ENCODE data around the gene NOX3.

The NOX3 gene

GRCh38 chr6:155455766-155456165, at the start of gene NOX3:
NOX3 (minus strand) TSS chr6:155455839; CDS start chr6:155455800, 39 bp downstream.
- Histone ChIP-seq H3K9ac (ENCODE audit: insufficient read length) (no peak within 1 kb of the TSS), H3K36me3 (ENCODE audit: insufficient read depth, low read length) (no peaks in the 10 kb centered on the region), H3K4me3 (no peak within 1 kb of the TSS), H3K9me3 (ENCODE audit: low read depth, low read length) (no peaks in the 10 kb centered on the region), H3K27ac (no peak within 1 kb of the TSS)
- DNase-seq (ENCODE audit: low read depth, low spot score) = no peak
- TF ChIP-seq FOXP2 (optimal IDR thresholded peaks at IDR 0.05; ENCODE audit: control extremely low read depth, extremely low read length, insufficient read depth) (no peak), POLR2AphosphoS5 (IDR thresholded peaks at IDR 0.05; ENCODE audit: borderline replicate concordance, low read depth, low read length) (no peak)

- Histone ChIP-seq H3K36me3 (ENCODE audit: insufficient read depth, low read length) (no peaks in the 10 kb centered on the region), H3K9ac (ENCODE audit: insufficient read length) (no peak overlapping the region), H3K9me3 (ENCODE audit: low read depth, low read length) (no peaks in the 10 kb centered on the region), H3K4me3 (peak overlapping the region; percentile 59), H3K27ac (peak overlapping the region; percentile 86)
- no peak for DNase-seq (ENCODE audit: low read depth, low spot score)
- TF ChIP-seq POLR2AphosphoS5 (IDR thresholded peaks at IDR 0.05; ENCODE audit: borderline replicate concordance, low read depth, low read length) (no peak), FOXP2 (optimal IDR thresholded peaks at IDR 0.05; ENCODE audit: control extremely low read depth, extremely low read length, insufficient read depth) (no peak), EZH2 (IDR thresholded peaks at IDR 0.05) (no peak)
Measured at GRCh38 chr6:155504848-155505607, 49.4 kb upstream of the NOX3 start.

GRCh38 chr6:155502393-155502792, 46.8 kb upstream of the NOX3 start:
- DNase-seq (ENCODE audit: low read depth, low spot score) = no peak
- Histone ChIP-seq H3K27ac (no peak overlapping the region), H3K9ac (ENCODE audit: insufficient read length) (no peak overlapping the region), H3K36me3 (ENCODE audit: insufficient read depth, low read length) (no peaks in the 10 kb centered on the region), H3K9me3 (ENCODE audit: low read depth, low read length) (no peaks in the 10 kb centered on the region), H3K4me3 (no peak overlapping the region)
- no peak for TF ChIP-seq FOXP2 (optimal IDR thresholded peaks at IDR 0.05; ENCODE audit: control extremely low read depth, extremely low read length, insufficient read depth)
- TF ChIP-seq EZH2 (IDR thresholded peaks at IDR 0.05) = no peak
- TF ChIP-seq POLR2AphosphoS5 (IDR thresholded peaks at IDR 0.05; ENCODE audit: borderline replicate concordance, low read depth, low read length) = no peak

GRCh38 chr6:155499574-155499973, 43.9 kb upstream of the NOX3 start:
- H3K4me3 ChIP-seq = no peak overlapping the region
- H3K36me3 ChIP-seq (ENCODE audit: insufficient read depth, low read length) = no peaks in the 10 kb centered on the region
- H3K27ac ChIP-seq = no peak overlapping the region
- H3K9ac ChIP-seq (ENCODE audit: insufficient read length) = no peak overlapping the region
- TF ChIP-seq FOXP2 (optimal IDR thresholded peaks at IDR 0.05; ENCODE audit: control extremely low read depth, extremely low read length, insufficient read depth) (no peak), EZH2 (IDR thresholded peaks at IDR 0.05) (no peak), POLR2AphosphoS5 (IDR thresholded peaks at IDR 0.05; ENCODE audit: borderline replicate concordance, low read depth, low read length) (no peak)
- no peaks in the 10 kb centered on the region for H3K9me3 ChIP-seq (ENCODE audit: low read depth, low read length)
- no peak for DNase-seq (ENCODE audit: low read depth, low spot score)

- H3K36me3 ChIP-seq (ENCODE audit: insufficient read depth, low read length) = no peaks in the 10 kb centered on the region
- H3K27ac ChIP-seq = no peak overlapping the region
Measured at GRCh38 chr6:155498370-155498769, 42.7 kb upstream of the NOX3 start.

GRCh38 chr6:155497273-155497672, 41.6 kb upstream of the NOX3 start:
- H3K9me3 ChIP-seq (ENCODE audit: low read depth, low read length) = no peaks in the 10 kb centered on the region
- H3K27ac ChIP-seq = no peak overlapping the region
- TF ChIP-seq EZH2 (IDR thresholded peaks at IDR 0.05) = no peak
- TF ChIP-seq FOXP2 (optimal IDR thresholded peaks at IDR 0.05; ENCODE audit: control extremely low read depth, extremely low read length, insufficient read depth) = no peak
- TF ChIP-seq POLR2AphosphoS5 (IDR thresholded peaks at IDR 0.05; ENCODE audit: borderline replicate concordance, low read depth, low read length) = no peak
- no peak overlapping the region for H3K4me3 ChIP-seq
- H3K9ac ChIP-seq (ENCODE audit: insufficient read length) = no peak overlapping the region
- DNase-seq (ENCODE audit: low read depth, low spot score) = no peak
- no peaks in the 10 kb centered on the region for H3K36me3 ChIP-seq (ENCODE audit: insufficient read depth, low read length)

More at GRCh38 chr6:155498370-155498769, 42.7 kb upstream of the NOX3 start:
- H3K4me3 ChIP-seq = no peak overlapping the region
- DNase-seq (ENCODE audit: low read depth, low spot score) = no peak
- H3K9me3 ChIP-seq (ENCODE audit: low read depth, low read length) = no peaks in the 10 kb centered on the region
- no peak overlapping the region for H3K9ac ChIP-seq (ENCODE audit: insufficient read length)
- no peak for TF ChIP-seq POLR2AphosphoS5 (IDR thresholded peaks at IDR 0.05; ENCODE audit: borderline replicate concordance, low read depth, low read length)
- no peak for TF ChIP-seq EZH2 (IDR thresholded peaks at IDR 0.05)
- TF ChIP-seq FOXP2 (optimal IDR thresholded peaks at IDR 0.05; ENCODE audit: control extremely low read depth, extremely low read length, insufficient read depth) = no peak

GRCh38 chr6:155495011-155495768, 39.6 kb upstream of the NOX3 start:
- Histone ChIP-seq H3K9ac (ENCODE audit: insufficient read length) (no peak overlapping the region), H3K27ac (peak overlapping the region; percentile 83), H3K36me3 (ENCODE audit: insufficient read depth, low read length) (no peaks in the 10 kb centered on the region), H3K4me3 (no peak overlapping the region), H3K9me3 (ENCODE audit: low read depth, low read length) (no peaks in the 10 kb centered on the region)
- DNase-seq (ENCODE audit: low read depth, low spot score) = no peak
- TF ChIP-seq FOXP2 (optimal IDR thresholded peaks at IDR 0.05; ENCODE audit: control extremely low read depth, extremely low read length, insufficient read depth) (no peak), POLR2AphosphoS5 (IDR thresholded peaks at IDR 0.05; ENCODE audit: borderline replicate concordance, low read depth, low read length) (no peak), EZH2 (IDR thresholded peaks at IDR 0.05) (no peak)

- Histone ChIP-seq H3K36me3 (ENCODE audit: insufficient read depth, low read length) (no peaks in the 10 kb centered on the region), H3K9me3 (ENCODE audit: low read depth, low read length) (no peaks in the 10 kb centered on the region), H3K4me3 (peak overlapping the region; percentile 50; the same call in 1 of the 2 replicates), H3K9ac (ENCODE audit: insufficient read length) (no peak overlapping the region), H3K27ac (peak overlapping the region; percentile 83)
- DNase-seq (ENCODE audit: low read depth, low spot score) = peak; percentile 96
- TF ChIP-seq EZH2 (IDR thresholded peaks at IDR 0.05) (no peak), POLR2AphosphoS5 (IDR thresholded peaks at IDR 0.05; ENCODE audit: borderline replicate concordance, low read depth, low read length) (no peak), FOXP2 (optimal IDR thresholded peaks at IDR 0.05; ENCODE audit: control extremely low read depth, extremely low read length, insufficient read depth) (no peak)
Measured at GRCh38 chr6:155493694-155494143, 38.1 kb upstream of the NOX3 start.
